Neural progenitor cell (in vitro differentiated cells): ENCODE data around the gene EIF6.

Experiments
- CTCF ChIP-seq: fragments of 200-600 bp; sonication (generic); IDR thresholded peaks from 2 replicates; pipeline ENCODE4 v1.5.1; 2017; ENCODE audit warnings: antibody characterized with exemption, mild to moderate bottlenecking
- EZH2 ChIP-seq: fragments of 200-600 bp; sonication (generic); IDR thresholded peaks from 2 replicates; pipeline ENCODE4 v1.6.1; 2017; ENCODE audit warnings: antibody characterized with exemption, mild to moderate bottlenecking, moderate library complexity
- EZH2phosphoT487 ChIP-seq: fragments of 200-600 bp; sonication (generic); IDR thresholded peaks from 2 replicates; pipeline ENCODE4 v1.6.1; 2017; ENCODE audit warnings: antibody characterized with exemption

- TF ChIP-seq EZH2 (no peak), CTCF (no peak), EZH2phosphoT487 (no peak)
Observed at GRCh38 chr20:35319192-35319870, 34.8 kb upstream of the EIF6 start.
